ENCODE data around the gene DICER1.

DNA sequence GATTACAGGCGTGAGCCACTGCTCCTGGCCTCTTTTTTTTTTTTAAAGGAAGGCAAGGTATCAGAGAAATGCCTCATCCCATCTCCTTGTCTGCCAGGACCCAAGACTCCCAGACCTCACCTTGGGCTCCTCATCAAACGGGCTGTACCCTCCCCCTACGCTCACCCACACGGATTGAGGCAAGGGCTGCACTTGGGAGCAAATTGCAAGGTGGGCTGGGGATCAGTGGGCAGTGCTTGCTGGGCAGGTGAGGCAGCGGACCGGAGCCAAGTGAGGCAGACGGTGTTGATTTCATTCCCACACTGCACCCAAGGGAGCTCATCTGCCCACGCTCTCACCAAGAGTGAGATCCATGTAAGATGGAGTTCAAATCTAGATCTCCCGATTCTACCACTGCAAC, 41.0 kb upstream of the DICER1 start:
- TF ChIP-seq SNAI2 (CRISPR knock-in tag; IDR thresholded peaks at IDR 0.05): no peak
- TF ChIP-seq PATZ1 (CRISPR knock-in tag; IDR thresholded peaks at IDR 0.05; ENCODE audit: borderline replicate concordance): no peak
- no peak for TF ChIP-seq ZFP30 (CRISPR knock-in tag; IDR thresholded peaks at IDR 0.05)
- TF ChIP-seq PPARA (CRISPR knock-in tag; IDR thresholded peaks at IDR 0.05; ENCODE audit: borderline replicate concordance): no peak
- TF ChIP-seq, protein P1, sequence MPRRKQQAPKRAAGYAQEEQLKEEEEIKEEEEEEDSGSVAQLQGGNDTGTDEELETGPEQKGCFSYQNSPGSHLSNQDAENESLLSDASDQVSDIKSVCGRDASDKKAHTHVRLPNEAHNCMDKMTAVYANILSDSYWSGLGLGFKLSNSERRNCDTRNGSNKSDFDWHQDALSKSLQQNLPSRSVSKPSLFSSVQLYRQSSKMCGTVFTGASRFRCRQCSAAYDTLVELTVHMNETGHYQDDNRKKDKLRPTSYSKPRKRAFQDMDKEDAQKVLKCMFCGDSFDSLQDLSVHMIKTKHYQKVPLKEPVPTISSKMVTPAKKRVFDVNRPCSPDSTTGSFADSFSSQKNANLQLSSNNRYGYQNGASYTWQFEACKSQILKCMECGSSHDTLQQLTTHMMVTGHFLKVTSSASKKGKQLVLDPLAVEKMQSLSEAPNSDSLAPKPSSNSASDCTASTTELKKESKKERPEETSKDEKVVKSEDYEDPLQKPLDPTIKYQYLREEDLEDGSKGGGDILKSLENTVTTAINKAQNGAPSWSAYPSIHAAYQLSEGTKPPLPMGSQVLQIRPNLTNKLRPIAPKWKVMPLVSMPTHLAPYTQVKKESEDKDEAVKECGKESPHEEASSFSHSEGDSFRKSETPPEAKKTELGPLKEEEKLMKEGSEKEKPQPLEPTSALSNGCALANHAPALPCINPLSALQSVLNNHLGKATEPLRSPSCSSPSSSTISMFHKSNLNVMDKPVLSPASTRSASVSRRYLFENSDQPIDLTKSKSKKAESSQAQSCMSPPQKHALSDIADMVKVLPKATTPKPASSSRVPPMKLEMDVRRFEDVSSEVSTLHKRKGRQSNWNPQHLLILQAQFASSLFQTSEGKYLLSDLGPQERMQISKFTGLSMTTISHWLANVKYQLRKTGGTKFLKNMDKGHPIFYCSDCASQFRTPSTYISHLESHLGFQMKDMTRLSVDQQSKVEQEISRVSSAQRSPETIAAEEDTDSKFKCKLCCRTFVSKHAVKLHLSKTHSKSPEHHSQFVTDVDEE (CRISPR knock-in tag; IDR thresholded peaks at IDR 0.05): no peak
- no peak for TF ChIP-seq CSDC2 (CRISPR knock-in tag; IDR thresholded peaks at IDR 0.05)

All from SK-N-SH treated with all-trans-retinoic acid at 6 μM for 48 hours (cell line).